ENCODE data around the gene AP3S1.

AP3S1 gene

DNA sequence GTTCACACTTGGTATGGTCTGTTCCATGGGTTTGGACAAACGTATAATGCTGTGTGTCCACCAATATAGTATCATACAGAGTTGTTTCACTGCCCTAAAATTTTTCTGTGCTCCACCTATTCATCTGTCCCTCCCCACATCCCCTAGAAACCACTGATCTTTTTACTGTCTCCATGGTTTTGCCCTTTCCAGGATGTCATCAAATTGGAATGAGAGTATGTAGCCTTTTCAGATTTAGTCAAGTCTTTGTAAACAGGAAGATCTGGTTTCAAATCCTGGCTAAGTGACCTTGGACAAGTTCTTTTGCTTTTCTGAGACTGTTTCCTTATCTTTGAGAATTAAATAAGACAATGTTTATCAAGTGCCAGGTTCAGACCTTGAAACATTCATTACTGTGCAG lies 107.4 kb downstream of the AP3S1 start:
- Histone ChIP-seq H3K36me3 (ENCODE audit: control insufficient read depth, insufficient read depth, low read length) (no peaks in the 10 kb centered on the region), H3K4me3 (ENCODE audit: low read depth, low read length) (no peak overlapping the region), H3K4me1 (ENCODE audit: control insufficient read depth, insufficient read depth, low read length) (peaks cover 5% of the 10 kb centered on the region), H3K27me3 (ENCODE audit: control insufficient read depth, insufficient read depth, low read length) (no peaks in the 10 kb centered on the region), H3K9me3 (ENCODE audit: control insufficient read depth, insufficient read depth, low read length) (no peaks in the 10 kb centered on the region), H3K9ac (ENCODE audit: low read depth, low read length) (no peak overlapping the region)

DNA sequence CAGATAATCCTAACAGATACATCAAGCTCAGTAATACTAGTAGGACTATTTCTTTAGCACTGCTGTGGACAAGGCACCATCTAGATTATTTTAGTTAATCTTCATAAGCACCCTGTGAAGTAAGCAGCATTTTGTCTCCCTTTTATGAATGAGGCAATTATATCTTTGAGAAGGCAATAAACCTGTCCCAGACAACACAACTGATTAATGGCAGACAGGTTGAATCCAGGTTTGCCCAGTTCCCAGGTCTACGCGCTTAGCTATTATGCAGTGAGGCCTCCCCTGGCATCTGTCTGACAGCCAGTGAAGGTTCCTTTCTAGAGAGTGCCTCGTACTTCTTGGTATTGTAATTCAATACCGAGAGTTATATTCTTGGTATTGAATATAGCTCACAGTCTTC lies 110.9 kb downstream of the AP3S1 start:
- Histone ChIP-seq H3K36me3 (ENCODE audit: control insufficient read depth, insufficient read depth, low read length) (no peaks in the 10 kb centered on the region), H3K27me3 (ENCODE audit: control insufficient read depth, insufficient read depth, low read length) (no peaks in the 10 kb centered on the region), H3K9me3 (ENCODE audit: control insufficient read depth, insufficient read depth, low read length) (no peaks in the 10 kb centered on the region), H3K4me1 (ENCODE audit: control insufficient read depth, insufficient read depth, low read length) (peaks cover 11% of the 10 kb centered on the region), H3K4me3 (ENCODE audit: low read depth, low read length) (no peak overlapping the region), H3K9ac (ENCODE audit: low read depth, low read length) (no peak overlapping the region)

DNA sequence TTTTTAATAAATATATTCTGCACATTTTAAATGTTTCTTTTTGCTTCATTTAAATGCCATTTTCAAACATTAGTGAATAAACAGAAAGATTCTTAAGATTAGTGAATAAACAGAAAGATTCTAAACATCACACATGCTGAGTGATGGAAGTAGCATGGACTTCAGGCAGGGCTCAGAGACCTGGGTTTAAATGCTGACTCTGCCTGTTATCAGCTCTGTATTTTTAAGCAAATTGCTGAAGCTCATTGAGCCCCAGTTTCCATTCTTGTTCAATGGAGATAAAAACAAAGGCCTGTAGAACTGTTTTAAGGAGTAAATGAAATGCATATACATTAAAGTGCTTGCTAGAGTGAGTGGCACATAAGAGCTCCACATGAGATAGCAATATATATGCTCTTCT lies 112.4 kb downstream of the AP3S1 start:
- Histone ChIP-seq H3K36me3 (ENCODE audit: control insufficient read depth, insufficient read depth, low read length) (no peaks in the 10 kb centered on the region), H3K4me1 (ENCODE audit: control insufficient read depth, insufficient read depth, low read length) (peaks cover 11% of the 10 kb centered on the region), H3K4me3 (ENCODE audit: low read depth, low read length) (no peak overlapping the region), H3K9me3 (ENCODE audit: control insufficient read depth, insufficient read depth, low read length) (no peaks in the 10 kb centered on the region), H3K27me3 (ENCODE audit: control insufficient read depth, insufficient read depth, low read length) (no peaks in the 10 kb centered on the region), H3K9ac (ENCODE audit: low read depth, low read length) (no peak overlapping the region)

DNA sequence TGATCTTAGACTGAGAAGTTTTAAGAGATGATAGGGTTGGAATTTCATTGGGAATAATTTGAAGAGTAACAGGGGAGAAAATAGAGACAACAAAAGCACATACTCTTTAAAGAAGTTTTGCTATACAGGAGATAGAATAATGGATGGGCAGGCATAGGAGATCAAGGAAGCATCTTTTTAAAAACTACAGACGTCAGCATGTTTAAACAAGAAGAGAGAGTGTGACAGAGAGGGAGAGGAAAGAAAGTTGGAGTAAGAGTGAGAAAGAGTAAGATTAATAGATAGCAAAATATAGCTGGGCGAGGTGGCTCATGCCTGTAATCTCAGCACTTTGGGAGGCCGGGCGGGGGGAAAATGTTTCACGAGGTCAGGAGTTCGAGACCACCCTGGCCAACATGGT lies 115.2 kb downstream of the AP3S1 start:
- peaks cover 21% of the 10 kb centered on the region for H3K27me3 ChIP-seq (ENCODE audit: control insufficient read depth, insufficient read depth, low read length)
- H3K36me3 ChIP-seq (ENCODE audit: control insufficient read depth, insufficient read depth, low read length), result no peaks in the 10 kb centered on the region
- no peak overlapping the region for H3K9ac ChIP-seq (ENCODE audit: low read depth, low read length)

DNA sequence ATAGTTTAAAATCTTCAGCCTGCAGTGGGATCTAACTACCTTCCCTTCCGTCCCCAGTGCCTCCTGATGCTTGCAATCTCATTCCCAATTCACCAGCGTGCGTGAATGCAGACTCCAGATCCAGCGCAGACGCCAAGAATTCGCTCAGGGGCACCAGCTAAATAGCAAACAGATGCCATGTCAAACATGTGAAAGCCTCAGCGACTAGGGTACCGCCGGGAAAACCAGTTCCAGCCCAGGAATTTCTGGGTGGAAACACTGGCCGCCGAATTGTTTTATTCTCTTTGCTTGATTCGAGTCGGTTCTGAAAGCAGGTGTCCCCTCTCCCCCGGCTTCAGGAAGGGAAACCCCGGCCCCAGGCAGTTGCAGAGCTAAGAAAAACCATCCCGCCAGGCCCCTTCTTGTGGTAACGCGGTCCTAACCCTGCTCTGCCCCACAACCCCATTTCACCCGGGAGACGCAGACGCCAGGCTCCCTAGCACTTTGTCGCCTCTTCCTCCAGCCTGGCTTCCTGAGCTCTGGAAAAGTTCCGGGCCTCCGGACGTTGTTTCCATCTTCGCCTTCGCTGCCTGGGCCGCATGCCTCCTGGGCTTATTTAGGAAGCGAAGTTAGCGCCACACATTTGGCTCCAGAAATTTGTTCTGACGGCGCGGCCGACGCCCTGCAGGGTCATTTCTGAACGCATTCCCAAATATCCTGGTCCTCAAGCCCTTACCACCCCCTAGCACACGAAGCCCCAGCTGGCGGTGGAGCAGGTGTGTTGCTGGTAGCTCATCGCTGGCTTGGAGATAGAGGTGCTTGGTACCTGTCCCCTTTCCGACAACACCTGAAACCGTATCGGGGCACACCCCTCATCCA lies 119.9 kb downstream of the AP3S1 start:
- Histone ChIP-seq H3K27me3 (ENCODE audit: control insufficient read depth, insufficient read depth, low read length) (peaks cover 56% of the 10 kb centered on the region), H3K9me3 (ENCODE audit: control insufficient read depth, insufficient read depth, low read length) (no peaks in the 10 kb centered on the region), H3K9ac (ENCODE audit: low read depth, low read length) (no peak overlapping the region), H3K4me1 (ENCODE audit: control insufficient read depth, insufficient read depth, low read length) (no peaks in the 10 kb centered on the region), H3K36me3 (ENCODE audit: control insufficient read depth, insufficient read depth, low read length) (no peaks in the 10 kb centered on the region), H3K4me3 (ENCODE audit: low read depth, low read length) (peak overlapping the region; percentile 58)

More for the DNA sequence above, 115.2 kb downstream of the AP3S1 start:
- Histone ChIP-seq H3K4me1 (ENCODE audit: control insufficient read depth, insufficient read depth, low read length) (peaks cover 11% of the 10 kb centered on the region), H3K9me3 (ENCODE audit: control insufficient read depth, insufficient read depth, low read length) (no peaks in the 10 kb centered on the region), H3K4me3 (ENCODE audit: low read depth, low read length) (no peak overlapping the region)

DNA sequence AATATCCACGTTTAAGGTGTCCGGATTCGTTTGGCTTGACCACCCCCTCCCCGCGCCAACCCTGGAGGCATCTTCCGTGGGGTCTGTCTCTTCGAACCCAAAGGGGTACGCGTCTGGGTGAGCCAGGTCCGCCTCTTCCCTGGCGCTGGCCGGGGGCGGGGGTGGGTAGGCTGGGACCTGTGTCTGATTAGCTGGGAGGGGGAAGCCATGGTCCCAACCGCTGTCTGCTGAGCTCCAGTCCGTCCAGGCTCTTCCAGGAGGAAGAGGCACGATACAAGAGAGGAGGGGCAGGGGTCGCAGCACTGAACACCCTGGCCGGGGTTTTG lies 120.5 kb downstream of the AP3S1 start, which contains the start of gene LVRN:
Gene LVRN (plus strand): TSS at position 237 of the 326 bp plus-strand sequence. CDS start 143 bp downstream, outside the sequence.
- Histone ChIP-seq H3K4me3 (ENCODE audit: low read depth, low read length) (peak within 1 kb of the TSS; percentile 58), H3K9ac (ENCODE audit: low read depth, low read length) (no peak within 1 kb of the TSS), H3K4me1 (ENCODE audit: control insufficient read depth, insufficient read depth, low read length) (no peaks in the 10 kb centered on the region), H3K36me3 (ENCODE audit: control insufficient read depth, insufficient read depth, low read length) (no peaks in the 10 kb centered on the region), H3K9me3 (ENCODE audit: control insufficient read depth, insufficient read depth, low read length) (no peaks in the 10 kb centered on the region), H3K27me3 (ENCODE audit: control insufficient read depth, insufficient read depth, low read length) (peaks cover 56% of the 10 kb centered on the region)

DNA sequence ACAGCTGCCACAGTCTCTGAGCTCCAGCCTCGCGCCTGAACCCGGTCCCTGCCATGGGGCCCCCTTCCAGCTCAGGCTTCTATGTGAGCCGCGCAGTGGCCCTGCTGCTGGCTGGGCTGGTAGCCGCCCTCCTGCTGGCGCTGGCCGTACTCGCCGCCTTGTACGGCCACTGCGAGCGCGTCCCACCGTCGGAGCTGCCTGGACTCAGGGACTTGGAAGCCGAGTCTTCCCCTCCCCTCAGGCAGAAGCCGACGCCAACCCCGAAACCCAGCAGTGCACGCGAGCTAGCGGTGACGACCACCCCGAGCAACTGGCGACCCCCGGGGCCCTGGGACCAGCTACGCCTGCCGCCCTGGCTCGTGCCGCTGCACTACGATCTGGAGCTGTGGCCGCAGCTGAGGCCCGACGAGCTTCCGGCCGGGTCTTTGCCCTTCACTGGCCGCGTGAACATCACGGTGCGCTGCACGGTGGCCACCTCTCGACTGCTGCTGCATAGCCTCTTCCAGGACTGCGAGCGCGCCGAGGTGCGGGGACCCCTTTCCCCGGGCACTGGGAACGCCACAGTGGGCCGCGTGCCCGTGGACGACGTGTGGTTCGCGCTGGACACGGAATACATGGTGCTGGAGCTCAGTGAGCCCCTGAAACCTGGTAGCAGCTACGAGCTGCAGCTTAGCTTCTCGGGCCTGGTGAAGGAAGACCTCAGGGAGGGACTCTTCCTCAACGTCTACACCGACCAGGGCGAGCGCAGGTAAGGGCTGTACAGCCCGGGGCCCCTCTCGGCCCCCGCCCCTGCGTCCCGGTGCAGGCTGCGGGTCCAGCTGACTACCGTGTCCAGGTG lies 121.0 kb downstream of the AP3S1 start:
- no peak overlapping the region for H3K9ac ChIP-seq (ENCODE audit: low read depth, low read length)
- no peaks in the 10 kb centered on the region for H3K9me3 ChIP-seq (ENCODE audit: control insufficient read depth, insufficient read depth, low read length)
- H3K27me3 ChIP-seq (ENCODE audit: control insufficient read depth, insufficient read depth, low read length), result peaks cover 56% of the 10 kb centered on the region
- no peaks in the 10 kb centered on the region for H3K36me3 ChIP-seq (ENCODE audit: control insufficient read depth, insufficient read depth, low read length)
- H3K4me1 ChIP-seq (ENCODE audit: control insufficient read depth, insufficient read depth, low read length), result no peaks in the 10 kb centered on the region
- peak overlapping the region; percentile 58 for H3K4me3 ChIP-seq (ENCODE audit: low read depth, low read length)

DNA sequence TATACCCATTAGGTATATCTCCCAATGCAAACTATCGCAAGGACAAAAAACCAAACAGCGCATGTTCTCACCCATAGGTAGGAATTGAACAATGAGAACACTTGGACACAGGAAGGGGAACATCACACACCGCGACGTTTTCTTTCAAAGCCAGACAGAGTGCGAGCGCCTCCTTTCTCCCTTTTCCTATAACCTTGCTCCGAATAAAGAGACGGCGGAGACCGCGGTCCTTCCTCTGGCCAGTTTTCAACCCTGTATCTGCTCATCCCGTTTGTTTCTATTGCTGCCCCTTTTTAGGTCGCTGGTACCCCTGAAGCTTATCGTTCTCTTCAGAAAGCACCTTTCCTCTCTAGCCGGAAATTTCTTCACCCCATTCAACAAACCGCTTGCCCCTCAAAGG lies 121.8 kb downstream of the AP3S1 start:
- Histone ChIP-seq H3K4me1 (ENCODE audit: control insufficient read depth, insufficient read depth, low read length) (no peaks in the 10 kb centered on the region), H3K36me3 (ENCODE audit: control insufficient read depth, insufficient read depth, low read length) (no peaks in the 10 kb centered on the region)

More for the DNA sequence above, 121.8 kb downstream of the AP3S1 start:
- no peak overlapping the region for H3K9ac ChIP-seq (ENCODE audit: low read depth, low read length)
- H3K9me3 ChIP-seq (ENCODE audit: control insufficient read depth, insufficient read depth, low read length), result no peaks in the 10 kb centered on the region
- no peak overlapping the region for H3K4me3 ChIP-seq (ENCODE audit: low read depth, low read length)
- H3K27me3 ChIP-seq (ENCODE audit: control insufficient read depth, insufficient read depth, low read length), result peaks cover 56% of the 10 kb centered on the region
